GM19025 (cell line): ENCODE results near the gene ANKRD27.

ENCODE experiments used
- ATAC-seq: cut with Tn5 transposase; IDR thresholded peaks from one replicate; pipeline ENCODE4 v1.9.1; 2021; ENCODE audit warnings: mild to moderate bottlenecking, low read depth, moderate library complexity; ENCODE audit not compliant: unreplicated experiment

The ANKRD27 gene

GRCh38 chr19:32567486-32567885 is 107.5 kb downstream of the ANKRD27 start:
- ATAC-seq = no peak

GRCh38 chr19:32566246-32566830 is 108.6 kb downstream of the ANKRD27 start:
- no peak for ATAC-seq

DNA sequence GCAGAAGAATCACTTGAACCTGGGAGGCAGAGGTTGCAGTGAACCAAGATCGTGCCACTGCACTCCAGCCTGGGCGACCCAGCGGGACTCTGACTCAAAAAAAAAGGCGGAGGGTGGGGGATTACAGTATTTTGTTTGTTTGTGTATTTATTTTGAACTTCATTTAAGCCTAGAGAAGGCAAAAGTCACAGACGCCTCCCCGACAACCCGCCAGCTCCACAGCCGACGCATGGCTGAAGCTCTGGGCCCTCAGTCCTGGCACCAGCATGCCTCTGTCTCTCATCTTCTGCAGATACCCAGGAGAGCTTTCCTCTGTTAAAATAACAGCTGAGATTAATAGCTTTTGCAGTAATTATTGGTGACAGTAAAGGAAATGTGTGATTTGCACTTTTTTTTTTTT is 111.2 kb downstream of the ANKRD27 start:
- no peak for ATAC-seq

GRCh38 chr19:32558607-32559228 is 116.3 kb downstream of the ANKRD27 start:
- ATAC-seq = no peak

DNA sequence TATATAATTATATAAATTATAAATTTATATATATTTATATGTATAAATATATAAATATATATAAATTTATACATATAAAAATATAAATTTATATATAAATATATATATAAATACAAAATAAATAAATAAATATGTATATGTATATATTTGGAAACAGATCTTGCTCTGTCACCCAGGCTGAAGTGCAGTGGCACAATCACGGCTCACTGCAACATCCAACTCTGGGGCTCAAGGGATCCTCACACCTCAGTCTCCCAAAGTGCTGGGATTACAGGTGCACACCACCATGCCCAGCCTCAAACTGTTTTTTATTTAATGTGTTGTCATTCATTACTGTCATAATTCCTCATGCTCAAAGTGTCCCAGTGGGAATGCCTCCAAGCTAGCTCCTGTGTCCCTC is 119.2 kb downstream of the ANKRD27 start:
- ATAC-seq = no peak

DNA sequence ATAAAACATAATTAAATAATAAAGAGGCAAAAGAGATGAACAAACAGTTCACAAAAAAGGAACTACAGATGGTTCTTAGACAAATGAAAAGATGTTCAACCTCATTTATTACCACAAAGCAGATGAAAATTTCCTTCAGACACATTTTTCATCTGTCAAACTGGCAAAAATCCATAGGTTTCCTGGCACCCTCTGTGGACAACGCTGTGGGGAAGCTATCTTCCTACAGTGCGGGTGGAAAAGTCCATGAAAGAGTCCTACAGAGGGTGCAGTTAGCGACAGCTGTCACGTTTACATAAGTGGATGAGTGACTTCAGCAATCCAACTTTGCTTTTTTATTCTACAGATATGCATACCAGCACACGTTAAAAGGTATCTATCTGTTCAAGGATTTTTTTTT is 124.3 kb downstream of the ANKRD27 start:
- ATAC-seq = no peak
